ENCODE data around the gene CIITA.

The CIITA gene

GRCh38 chr16:10880594-10881452 is 3.8 kb downstream of the CIITA start:
- DNase-seq (ENCODE audit: low read depth): no peak

DNA sequence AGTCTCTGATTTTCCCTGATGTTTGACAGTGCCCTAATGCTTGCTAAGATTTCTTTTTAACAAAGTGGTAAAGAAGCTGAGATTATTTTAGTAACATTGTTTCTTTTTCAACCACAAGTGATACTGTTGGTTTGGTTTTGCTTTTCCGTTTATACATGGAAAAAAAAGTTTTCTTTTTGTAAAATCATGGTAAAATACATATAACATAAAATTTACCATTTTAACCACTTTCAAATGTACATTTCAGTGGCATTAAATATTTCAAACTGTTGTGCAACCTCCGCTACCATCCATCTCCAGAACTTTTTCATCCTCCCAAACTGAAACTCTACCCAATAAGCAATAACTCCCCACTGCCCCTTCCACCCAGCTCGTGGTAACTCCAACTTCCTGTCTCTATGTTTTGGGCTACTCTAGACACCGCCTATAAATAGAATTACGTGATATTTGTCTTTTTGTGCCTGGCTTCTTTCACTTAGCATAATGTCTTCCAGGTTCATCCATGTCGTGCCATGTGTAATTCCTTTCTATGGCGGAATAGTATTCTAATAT is 4.6 kb downstream of the CIITA start:
- no peak for DNase-seq (ENCODE audit: low read depth)

- DNase-seq (ENCODE audit: low read depth): no peak
Observed at GRCh38 chr16:10883004-10883403, 6.0 kb downstream of the CIITA start.

DNA sequence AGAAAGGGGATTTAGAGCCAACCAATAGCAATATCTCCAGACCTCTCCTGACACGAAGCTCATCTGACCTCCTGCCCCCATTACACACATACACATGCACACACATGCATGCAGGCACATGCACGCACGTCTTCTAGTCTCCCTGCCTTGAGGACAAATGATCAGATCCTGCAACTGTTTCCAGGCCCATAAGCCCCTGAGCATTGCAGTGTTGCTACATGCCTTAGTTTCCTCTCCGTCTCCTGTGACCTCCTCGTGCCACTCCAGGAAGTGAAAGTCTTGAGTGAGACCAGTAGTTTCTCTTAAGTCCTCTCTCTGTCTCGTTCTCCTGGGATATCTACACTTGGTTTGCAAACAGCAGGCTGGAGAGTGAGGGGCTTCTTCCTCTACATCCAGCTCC is 8.2 kb downstream of the CIITA start:
- DNase-seq (ENCODE audit: low read depth): no peak

- no peak for DNase-seq (ENCODE audit: low read depth)
Observed at GRCh38 chr16:10888320-10888937, 11.4 kb downstream of the CIITA start.

DNA sequence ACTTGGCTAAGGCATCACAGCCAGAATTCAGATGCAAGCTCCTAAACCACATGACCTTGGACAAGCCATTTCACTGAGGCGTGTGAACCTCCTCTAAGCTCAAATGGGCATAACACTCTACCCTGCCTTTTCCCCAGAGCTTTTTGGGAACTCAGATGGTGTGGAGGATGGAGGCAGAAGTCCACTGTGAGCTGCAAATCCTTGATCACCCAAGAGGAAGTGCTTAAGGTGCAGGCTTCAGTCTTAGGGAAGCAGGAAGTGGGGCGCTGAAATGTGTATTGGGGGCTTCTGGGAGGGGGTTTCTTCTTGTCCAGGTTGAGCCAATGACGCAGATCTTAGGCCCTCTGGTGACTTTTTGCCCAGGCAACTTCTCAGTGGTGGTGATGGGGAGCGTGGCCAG is 12.9 kb downstream of the CIITA start:
- DNase-seq (ENCODE audit: low read depth): no peak

DNA sequence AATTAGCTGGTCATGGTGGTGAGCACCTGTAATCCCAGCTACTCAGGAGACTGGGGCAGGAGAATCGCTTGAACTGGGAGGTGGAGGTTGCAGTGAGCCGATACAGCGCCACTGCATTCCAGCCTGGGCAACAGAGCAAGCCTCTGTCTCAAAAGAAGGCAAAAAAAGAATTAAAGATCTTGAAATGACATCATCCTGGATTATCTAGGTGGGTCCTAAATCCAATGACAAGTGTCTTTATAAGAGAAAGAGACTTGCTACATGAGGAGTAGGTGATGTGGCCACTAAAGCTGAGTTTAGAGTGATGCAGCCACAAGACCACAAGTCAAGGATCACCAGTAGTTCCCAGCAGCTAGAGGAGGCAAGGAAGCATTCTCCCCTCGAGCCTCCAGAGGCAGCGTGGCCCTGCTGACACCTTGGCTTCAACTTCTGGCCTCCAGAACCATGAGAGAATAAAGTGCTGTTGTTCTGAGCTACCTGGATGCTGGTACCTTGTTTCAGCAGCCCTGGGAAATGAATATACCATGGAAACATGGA is 15.8 kb downstream of the CIITA start:
- no peak for DNase-seq (ENCODE audit: low read depth)

DNA sequence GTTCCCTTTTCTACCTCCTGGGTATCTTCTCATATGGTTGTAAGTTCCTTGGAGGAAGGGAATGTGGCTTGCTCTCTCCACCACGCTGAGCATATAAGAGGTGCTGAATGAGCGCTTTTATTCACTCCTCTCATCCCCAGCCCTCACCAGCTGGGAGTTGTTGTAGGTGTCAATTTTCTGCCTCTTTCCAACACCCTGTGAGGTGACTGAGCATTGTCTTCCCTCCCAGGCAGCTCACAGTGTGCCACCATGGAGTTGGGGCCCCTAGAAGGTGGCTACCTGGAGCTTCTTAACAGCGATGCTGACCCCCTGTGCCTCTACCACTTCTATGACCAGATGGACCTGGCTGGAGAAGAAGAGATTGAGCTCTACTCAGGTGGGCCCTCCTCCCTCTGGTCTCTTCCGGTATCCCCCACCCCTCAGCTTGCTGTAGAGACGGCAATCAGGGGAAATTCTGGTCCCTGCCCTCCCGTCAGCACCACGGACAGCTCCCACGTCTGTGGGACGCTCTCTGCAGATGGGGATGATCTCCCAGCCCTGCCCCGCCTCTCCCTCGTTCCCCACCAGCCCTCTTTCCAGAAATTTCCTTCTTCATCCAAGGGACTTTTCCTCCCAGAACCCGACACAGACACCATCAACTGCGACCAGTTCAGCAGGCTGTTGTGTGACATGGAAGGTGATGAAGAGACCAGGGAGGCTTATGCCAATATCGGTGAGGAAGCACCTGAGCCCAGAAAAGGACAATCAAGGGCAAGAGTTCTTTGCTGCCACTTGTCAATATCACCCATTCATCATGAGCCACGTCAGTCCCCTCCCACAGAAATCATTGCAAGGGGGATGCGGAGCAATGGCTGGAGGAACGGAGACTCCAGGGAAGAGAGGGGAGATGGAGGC is 18.3 kb downstream of the CIITA start:
- peak; percentile 43 for DNase-seq (ENCODE audit: low read depth)

- DNase-seq (ENCODE audit: low read depth): no peak
Observed at GRCh38 chr16:10896165-10896564, 19.2 kb downstream of the CIITA start.

GRCh38 chr16:10896723-10897122 is 19.7 kb downstream of the CIITA start:
- DNase-seq (ENCODE audit: low read depth): no peak

DNA sequence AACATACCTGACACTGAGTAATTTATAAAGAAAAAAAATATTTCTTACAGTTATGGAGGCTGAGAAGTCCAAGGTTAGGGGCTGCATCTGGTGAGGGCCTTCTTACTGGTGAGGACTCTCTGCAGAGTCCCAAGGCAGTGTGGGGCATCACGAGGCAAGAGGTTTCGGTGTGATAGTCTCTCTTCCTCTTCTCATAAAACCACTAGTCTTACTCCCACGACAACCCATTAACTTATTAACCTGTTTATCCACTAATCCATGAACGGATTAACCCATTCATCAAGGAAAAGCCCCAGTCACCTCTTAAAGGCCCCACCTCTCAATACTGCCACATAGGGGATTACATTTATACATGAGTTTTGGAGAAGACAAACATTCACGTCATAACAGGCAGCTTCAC is 20.1 kb downstream of the CIITA start:
- no peak for DNase-seq (ENCODE audit: low read depth)

- no peak for DNase-seq (ENCODE audit: low read depth)
Observed at GRCh38 chr16:10902999-10903398, 26.0 kb downstream of the CIITA start.

DNA sequence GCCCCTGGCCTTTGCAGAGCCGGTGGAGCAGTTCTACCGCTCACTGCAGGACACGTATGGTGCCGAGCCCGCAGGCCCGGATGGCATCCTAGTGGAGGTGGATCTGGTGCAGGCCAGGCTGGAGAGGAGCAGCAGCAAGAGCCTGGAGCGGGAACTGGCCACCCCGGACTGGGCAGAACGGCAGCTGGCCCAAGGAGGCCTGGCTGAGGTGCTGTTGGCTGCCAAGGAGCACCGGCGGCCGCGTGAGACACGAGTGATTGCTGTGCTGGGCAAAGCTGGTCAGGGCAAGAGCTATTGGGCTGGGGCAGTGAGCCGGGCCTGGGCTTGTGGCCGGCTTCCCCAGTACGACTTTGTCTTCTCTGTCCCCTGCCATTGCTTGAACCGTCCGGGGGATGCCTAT is 29.5 kb downstream of the CIITA start:
- DNase-seq (ENCODE audit: low read depth): no peak

- no peak for DNase-seq (ENCODE audit: low read depth)
Observed at GRCh38 chr16:10906914-10907756, 30.1 kb downstream of the CIITA start.

DNA sequence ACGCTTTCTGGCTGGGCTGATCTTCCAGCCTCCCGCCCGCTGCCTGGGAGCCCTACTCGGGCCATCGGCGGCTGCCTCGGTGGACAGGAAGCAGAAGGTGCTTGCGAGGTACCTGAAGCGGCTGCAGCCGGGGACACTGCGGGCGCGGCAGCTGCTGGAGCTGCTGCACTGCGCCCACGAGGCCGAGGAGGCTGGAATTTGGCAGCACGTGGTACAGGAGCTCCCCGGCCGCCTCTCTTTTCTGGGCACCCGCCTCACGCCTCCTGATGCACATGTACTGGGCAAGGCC is 30.7 kb downstream of the CIITA start:
- no peak for DNase-seq (ENCODE audit: low read depth)

DNA sequence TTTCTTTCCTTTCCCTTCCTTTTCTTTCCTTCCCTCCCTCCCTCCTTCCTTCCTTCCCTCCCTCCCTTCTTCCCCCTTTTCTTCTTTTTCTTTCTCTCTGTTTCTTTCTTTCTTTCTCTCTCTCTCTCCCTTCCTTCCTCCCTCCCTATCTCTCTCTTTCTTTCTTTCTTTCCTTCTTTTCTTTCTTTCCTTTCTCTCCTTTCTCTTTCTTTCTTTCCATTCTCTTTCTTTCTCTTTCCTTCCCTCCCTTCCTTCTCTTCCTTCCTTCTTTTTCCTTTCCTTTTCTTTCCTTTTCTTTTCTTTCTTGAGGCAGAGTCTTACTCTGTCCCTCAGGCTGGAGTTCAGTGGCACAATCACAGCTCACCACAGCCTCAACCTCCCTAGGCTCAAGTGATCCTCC is 34.3 kb downstream of the CIITA start:
- DNase-seq (ENCODE audit: low read depth): no peak

GRCh38 chr16:10916534-10916933 is 39.5 kb downstream of the CIITA start:
- no peak for DNase-seq (ENCODE audit: low read depth)

DNA sequence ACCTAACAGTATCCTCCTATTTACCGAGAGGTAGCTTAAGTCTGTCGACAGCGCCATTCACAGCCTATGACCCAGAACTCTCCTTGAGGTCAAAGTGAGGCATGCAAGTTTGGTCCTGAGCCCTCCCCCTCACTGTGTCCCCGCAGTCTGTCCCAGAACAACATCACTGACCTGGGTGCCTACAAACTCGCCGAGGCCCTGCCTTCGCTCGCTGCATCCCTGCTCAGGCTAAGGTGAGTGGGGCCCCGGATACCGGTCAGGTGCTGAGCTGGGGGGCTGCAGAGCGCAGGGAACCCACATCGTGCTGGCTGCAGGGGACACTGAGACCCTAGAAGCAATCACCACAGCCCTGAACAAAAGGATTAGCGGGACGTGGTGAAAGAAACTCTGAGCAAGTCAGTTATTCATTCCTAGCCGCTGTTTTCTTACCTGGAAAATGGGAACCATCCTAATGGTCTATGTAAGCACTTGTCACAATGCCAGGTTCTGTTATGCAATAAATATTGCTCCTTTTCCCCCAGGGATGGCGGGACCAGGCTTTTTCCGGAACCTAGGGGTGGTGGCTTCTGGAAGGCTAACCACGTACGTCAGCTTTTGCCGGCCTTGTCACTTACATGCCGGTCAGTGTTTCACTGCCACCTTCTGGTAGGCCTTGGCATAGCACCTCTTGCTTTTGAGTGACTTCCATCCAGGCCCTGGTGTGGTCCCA is 41.4 kb downstream of the CIITA start:
- DNase-seq (ENCODE audit: low read depth): peak; percentile 85

- DNase-seq (ENCODE audit: low read depth): no peak
Observed at GRCh38 chr16:10919003-10919351, 42.0 kb downstream of the CIITA start.

DNA sequence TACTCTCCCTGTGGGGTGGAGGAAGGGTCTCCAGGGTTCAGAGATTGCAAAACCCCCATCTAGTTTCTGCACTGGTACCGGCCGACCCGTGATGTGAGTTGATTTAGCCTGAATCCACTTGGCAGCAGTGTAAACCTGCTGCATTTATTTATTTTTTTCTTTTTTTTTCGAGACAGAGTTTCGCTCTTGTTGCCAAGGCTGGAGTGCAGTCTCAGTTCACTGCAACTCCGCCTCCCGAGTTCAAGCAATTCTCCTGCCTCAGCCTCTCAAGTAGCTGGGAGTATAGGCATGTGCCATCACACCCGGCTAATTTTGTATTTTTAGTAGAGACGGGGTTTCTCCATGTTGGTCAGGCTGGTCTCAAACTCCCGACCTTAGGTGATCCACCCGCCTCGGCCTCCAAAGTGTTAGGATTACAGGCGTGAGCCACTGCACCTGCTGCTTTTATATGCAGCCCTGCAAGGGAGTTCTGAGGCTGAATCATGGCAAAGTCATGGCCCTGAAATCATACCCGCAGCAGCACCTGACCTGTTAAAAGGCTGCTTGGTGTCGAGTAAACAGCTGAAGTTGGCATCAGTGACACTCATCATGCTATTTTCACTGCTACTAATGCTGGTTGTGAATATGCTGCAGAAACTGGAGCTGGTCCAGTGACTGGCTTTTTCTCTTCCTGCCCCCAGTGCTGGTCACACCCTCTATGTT is 43.9 kb downstream of the CIITA start:
- no peak for DNase-seq (ENCODE audit: low read depth)
